B cell (primary cell): ENCODE data around the gene SEMA4D.

ENCODE experiments used
- EZH2 ChIP-seq: IDR thresholded peaks from 2 replicates; pipeline ENCODE4 v1.6.1; 2012; ENCODE audit warnings: borderline replicate concordance, low read depth, mild to moderate bottlenecking, moderate library complexity, low read length; ENCODE audit not compliant: insufficient read depth, poor library complexity, severe bottlenecking
- TF ChIP-seq, protein P1 (sequence below): fragments of 200-600 bp; IDR thresholded peaks from one replicate; pipeline ENCODE4 v1.8.0; 2022; ENCODE audit warnings: antibody characterized with exemption, mild to moderate bottlenecking

DNA sequence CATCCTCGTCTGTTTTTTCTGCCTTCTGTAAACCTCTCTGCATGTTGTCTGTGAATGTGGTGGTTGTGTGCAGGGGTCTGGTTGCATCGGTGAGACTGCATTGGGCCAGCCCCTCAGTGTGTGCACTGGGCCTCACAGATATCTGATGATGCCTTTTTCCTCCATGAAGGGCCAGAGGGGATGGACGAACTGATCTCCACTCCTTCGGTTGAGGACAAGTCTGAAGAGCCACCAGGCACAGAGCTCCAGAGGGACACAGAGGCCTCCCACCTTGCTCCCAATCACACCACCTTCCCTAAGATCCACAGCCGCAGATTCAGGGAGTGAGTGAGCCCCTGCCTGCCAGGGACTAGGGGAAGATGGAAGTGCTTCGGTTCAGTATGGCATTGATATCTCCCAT lies 148.3 kb downstream of the SEMA4D start:
- TF ChIP-seq, protein P1, sequence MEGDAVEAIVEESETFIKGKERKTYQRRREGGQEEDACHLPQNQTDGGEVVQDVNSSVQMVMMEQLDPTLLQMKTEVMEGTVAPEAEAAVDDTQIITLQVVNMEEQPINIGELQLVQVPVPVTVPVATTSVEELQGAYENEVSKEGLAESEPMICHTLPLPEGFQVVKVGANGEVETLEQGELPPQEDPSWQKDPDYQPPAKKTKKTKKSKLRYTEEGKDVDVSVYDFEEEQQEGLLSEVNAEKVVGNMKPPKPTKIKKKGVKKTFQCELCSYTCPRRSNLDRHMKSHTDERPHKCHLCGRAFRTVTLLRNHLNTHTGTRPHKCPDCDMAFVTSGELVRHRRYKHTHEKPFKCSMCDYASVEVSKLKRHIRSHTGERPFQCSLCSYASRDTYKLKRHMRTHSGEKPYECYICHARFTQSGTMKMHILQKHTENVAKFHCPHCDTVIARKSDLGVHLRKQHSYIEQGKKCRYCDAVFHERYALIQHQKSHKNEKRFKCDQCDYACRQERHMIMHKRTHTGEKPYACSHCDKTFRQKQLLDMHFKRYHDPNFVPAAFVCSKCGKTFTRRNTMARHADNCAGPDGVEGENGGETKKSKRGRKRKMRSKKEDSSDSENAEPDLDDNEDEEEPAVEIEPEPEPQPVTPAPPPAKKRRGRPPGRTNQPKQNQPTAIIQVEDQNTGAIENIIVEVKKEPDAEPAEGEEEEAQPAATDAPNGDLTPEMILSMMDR: no peak
- no peak for TF ChIP-seq EZH2
